Endothelial cell of hepatic sinusoid (primary cell): ENCODE results near the gene MBNL1.
"Not testable (repeated sequence)": the region's sequence is repeated elsewhere in the genome, so short reads cannot be mapped to it uniquely, and the experiment has no call there.

Experiments
- in situ Hi-C: cut with HindIII; loops from 2 replicates; pipeline ENCODE4 v1.10.0; 2017; ENCODE audit warnings: low sequenced_read_pairs

Gene MBNL1

DNA sequence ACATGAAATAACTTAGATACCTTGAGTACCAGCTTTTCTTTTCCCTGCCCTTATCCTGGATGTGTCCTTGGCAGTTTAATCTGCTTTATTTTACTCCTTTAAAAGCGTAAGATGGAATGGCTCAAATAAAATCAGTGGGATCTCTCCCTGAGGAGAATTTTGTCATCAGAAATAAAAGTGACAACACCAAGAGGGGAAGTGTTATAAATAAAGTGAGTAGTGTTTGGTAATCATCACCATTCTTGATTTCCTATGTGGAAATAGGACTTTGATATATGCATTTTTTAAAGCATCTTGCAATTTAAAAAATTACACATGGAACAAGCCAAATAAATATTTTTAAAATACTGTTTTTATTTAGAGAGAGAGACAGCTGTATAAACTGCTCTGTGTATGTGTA lies 76.5 kb downstream of the MBNL1 start:
- in situ Hi-C loops, result no loop called here

DNA sequence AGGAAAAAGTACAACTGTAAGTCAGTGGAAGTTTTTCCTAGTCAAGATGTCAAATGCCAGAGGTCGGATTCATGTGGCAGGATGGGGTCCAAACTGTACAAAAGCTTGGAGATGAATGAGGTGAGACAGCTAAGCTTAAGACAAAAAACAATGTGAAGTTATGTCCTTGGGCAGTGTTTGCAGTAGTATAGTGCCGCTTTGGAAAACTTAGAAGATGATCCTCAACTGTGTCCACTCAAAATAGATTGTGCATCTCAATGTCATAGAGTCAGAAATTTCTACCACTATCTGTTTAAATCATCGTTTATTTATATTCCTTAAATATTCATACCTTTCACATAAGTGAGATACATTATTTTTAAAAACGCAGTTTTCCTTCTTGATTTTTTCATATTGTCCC lies 77.3 kb downstream of the MBNL1 start:
- in situ Hi-C loops, result no loop called here

DNA sequence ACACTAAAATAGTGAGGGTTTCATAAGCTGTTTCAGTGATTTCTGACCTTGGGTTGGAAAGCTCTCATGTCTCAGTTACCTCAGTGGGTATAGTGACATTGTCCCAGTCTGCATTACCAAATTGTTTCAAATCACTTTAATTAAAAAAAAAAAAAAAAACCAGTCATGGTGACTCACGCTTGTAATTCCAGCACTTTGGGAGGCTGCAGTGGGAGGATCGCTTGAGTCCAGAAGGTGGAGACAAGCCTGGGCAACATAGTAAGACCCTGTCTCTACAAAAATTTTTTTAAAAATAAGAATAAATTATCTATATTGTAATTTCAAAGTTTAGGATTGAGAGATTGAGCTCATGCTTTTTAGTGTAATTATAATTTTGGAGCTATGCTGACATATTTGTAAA lies 78.0 kb downstream of the MBNL1 start:
- in situ Hi-C loops, result no loop called here

DNA sequence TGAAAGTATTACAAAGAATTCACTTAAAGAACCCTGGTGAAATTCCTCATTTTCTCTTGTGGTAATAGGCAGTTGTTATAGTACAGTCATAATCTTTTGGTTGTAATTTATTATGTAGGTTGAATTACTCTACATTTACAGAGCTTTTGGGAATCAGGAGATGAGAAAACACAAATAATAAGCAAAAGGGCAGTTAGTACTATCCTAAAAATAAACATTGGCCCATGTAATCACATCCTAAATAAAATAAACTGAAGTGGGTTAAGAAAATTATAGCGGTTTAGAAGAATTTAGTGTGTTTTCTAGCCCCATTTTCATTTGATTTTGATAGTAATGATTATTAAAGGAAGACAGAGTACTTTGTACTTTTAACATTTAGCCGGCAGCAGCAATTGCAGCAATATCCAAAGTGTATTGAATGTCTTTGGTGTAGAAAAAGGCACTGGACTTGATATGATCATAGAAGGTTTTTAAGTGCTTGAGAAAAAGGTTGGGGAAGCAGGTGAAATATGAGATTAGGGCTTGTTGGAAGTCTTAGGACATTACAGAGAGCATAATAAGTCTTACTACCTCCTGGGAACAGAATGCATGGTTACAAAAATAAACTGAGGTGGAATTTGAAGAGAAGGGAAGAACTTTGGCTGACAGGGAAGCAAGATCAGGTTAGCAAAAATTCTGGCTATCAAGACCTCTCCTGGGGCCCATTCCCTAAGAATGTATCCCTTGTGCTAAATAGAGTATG lies 79.9 kb downstream of the MBNL1 start:
- in situ Hi-C loops, result no loop called here

DNA sequence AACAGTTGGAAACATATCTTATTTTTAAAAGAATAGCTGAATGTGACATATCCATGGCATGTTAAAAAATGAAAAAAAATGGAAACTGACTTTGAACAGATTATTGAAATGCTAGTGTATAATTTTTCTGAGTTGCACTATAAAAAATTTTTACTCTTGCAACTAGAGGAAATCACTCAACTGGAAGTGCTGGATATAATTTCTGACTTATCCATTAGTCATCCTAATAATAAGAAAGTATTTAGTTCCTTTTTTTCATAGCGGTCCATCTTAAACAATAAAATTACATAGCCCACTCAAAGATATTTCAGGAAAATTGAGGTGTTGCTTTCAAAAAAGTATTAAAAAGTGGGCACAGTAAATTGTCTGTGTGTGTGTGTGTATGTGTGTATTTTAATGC lies 80.7 kb downstream of the MBNL1 start:
- in situ Hi-C loops, result no loop called here

DNA sequence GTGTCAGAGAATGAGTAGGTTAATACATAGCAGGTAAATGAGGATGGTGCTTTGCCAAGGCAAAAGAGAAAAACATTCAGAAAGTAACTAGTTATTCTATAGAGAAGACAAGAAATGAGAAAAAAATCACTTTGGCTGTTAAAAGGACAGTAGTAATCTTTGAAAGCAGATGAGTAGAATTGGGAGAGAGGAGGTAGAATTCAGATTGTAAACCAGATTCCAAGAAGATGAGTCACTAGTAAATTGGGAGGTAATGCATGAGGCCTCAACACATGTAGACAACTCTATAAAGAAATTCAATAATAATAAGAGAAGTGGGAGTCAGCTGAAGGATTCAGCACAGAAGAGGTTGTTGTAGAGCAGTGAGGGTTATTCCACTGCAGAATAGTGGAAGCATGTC lies 81.4 kb downstream of the MBNL1 start:
- in situ Hi-C loops, result no loop called here

DNA sequence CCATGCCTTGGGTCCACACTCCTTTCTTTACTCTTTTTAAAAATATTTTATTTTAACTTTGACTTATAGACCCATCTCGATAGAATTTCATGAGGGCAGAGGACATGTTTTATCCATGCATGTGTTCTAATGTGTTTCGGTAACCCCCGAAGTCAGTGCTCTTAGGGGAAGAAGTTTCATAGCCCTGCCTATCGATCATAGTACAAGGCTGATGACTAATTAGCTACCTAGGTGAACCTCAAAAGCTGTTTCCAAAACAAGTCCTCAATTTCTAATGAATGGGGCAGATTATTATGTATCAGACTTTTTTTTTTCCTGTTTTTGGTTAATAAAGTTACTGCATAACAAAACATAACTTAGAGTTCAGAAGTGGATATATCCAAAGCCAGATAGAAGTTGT lies 82.0 kb downstream of the MBNL1 start:
- in situ Hi-C loops, result no loop called here

DNA sequence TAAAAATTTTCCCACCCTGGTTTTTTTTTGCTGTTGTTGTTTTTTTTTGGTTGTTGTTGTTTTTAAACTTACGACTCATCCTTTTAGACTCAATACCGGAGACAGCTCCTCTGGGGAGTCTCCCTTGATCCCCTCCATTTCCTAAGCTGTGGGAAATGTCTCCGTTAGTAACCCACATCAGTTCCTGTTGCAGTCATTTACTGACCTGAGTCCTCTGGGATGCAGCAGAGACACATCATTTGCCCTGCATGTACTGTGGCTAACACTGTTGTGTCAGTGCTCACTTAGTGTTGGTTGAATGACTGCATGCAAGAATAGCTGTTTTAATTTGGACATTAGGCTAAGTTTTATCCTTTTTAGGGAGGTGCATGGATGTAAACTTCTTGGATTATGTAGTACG lies 83.8 kb downstream of the MBNL1 start:
- in situ Hi-C loops, result no loop called here

DNA sequence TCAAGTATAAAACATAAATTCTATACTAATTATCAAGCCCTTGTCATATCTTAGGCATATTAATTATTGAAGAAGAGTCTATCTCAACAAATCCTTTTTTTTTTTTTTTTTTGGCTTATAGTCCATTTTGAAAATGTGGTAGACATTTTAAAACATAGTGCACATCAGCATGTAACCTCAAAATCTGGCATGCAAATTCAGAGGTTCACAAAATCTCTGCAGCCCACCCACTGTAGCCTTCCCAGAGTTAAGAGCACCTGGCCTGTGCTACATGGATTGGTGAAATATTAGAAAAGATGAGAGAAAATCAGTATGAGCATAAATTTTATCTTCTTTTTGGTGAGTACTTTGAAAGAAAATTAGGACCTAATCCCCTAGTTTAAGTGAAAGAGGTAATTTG lies 84.8 kb downstream of the MBNL1 start:
- in situ Hi-C loops, result no loop called here

DNA sequence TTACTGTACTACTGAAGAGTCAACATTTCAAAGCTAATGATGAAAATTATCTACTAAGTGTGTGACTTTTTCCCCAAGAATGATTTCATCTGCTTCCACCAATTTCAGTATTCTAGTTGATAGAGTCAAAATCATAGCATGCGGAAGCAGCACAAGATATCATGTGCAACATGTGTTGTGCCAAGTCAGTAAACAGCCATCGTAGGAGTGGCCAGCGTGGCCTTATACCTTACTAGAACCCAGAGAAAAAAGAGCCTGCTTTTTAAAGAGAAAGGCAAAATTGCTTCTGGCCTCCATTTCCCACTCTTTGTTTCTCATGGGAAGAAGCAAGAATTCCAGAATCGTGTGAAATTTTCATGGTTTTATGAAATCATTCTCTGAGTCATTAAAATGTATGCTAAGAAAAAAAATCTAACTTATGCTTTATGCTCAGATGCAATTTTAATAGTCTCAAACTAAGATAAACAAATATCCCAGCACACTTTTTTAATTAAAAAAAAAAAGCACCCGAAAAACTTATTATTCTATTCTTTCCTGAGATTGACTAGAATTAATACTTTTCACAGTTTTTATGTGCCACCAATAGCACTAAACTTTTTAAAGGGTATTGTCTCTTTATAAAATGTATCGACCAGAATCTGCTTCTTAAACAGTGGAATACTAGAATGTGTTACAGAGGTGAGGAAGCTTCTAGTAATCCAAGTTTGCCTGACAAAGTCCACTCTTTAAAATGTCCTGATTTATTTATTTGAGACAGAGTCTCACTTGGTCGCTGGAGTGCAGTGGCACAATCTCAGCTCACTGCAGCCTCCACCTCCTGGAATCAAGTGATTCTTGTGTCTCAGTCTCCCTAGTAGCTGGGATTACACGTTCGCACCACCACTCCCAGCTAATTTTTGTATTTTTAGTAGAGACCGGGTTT lies 87.3 kb downstream of the MBNL1 start:
- in situ Hi-C loops, result no loop called here

DNA sequence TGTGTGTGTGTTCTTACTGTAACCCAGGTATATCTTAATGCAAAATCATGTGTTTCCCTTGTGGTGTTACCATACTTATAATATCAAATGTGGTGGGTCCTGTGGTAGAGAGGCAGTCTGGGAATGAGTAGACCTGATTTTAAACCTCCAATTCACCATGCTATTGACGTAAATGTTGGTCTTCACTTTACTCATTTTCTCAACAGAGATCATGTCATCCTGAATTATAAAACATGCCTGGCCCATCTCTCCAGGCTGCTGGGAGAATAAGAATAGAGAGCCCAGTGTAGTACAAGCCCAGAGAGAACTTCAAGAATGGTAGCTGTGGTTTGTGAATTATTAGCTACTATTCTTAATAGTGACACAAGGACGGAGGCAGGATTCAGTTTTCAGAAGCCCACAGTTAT lies 88.1 kb downstream of the MBNL1 start:
- in situ Hi-C loops, result no loop called here

DNA sequence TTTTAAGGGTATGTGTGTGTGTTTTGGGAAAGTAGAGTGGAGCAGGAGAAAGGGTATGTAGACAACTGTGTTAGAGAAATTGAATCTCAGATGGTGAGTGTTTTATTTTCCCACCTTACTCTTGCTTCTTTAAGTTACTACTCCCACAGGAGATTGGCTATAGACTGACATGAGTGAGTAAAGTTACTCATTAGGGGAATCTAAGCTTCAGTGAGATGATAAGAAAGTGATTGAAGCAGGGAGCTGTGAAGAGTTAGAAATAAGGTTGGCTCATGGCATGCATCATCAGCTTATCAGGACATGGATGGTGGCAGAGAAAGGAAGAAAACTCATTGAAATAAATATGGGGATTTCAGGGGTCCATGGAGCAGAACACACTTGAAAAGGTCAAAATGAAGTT lies 88.9 kb downstream of the MBNL1 start:
- in situ Hi-C loops, result no loop called here

DNA sequence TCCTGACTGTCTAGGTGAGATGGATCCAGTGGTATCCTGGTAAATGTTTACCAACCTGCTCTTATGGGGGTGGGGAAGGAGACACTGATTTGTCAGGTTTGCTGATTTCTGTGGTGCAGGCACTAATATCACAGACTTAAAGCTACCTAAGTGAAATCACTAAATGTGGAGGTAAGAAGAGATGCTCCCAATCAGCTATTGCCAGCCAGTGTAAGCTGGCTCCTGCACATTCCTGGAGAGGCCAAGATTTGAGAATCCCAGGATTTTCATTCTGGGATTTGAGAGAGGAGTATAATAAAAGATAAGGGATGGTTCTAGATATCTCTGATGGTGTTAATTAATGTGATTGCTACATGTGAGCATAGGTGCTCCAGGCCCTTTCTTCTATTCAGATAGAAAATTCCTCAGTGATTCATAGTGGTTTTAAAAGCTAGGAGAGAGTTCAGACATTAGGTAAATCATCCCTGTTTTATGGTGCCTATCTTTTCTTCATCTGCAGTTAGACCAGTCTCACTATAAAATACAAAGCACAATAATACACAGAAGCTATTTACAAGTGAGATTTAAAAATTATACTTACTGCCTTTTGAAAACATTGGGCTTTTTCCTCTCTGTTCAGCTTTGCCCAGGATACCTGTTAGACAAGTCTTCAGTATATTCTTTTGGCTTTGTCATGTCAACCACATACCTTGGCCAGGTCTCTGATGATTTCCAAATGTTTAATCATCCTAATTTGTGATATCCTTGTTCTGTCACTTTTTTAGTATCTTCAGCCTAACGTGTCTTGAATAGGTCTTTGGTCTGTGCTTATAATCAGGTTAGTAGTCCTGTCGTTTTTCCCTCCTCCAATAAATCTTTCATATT lies 90.9 kb downstream of the MBNL1 start:
- in situ Hi-C loops, result no loop called here

DNA sequence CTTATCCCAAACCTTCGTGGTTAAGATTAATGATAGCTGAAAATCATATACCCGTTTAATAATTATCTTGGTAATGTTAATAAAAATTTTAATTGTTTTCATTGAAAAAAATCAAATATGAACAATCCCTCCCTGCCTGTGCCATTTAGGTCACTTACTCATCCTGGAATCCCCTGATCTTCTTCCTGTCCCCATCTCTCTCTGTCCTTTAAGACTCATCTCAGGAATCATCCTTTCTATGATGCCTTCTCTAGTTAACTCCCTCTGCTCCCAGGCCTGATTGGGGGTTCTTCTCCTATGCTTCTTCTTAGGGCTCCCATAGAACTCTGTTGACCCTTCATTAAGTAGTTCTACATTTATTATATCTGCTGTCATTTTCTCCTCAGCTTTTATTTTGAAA lies 91.6 kb downstream of the MBNL1 start:
- in situ Hi-C loops, result no loop called here

DNA sequence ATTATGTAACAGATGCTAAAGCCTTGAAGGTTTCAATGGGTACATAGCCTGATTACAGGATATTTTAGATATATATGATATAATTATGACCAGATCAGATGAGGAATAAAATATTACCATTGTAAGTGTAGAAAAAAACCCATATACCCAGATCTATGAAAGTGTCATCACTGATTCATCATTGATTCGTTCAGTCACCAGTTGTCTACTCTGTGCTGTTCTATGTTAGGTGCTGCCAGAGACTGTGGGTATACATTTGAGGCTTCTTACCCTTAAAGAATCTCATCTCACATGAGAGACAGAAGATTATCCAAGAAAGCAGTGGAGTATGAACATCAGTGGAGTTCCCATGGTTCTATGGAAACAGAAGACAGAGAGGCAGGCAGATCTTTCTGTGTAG lies 92.2 kb downstream of the MBNL1 start:
- in situ Hi-C loops, result no loop called here

DNA sequence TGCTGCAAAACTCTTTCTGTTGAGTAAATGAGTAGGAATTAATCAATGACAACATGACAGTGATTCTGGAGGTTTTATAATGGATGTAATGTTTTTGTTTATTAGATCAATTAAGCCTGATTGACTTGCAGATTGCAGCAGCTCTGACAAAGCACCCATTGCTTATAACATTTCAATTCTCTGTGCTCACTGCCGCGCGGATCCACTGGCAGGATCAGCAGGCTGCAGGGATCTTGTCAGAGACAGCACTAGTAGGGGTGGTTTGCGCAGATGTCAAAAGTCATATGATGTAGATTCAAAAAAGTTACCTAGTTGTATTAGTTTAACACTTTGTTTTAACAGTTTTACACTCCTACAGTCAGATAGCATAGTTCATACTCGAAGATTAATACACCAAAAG lies 93.4 kb downstream of the MBNL1 start:
- in situ Hi-C loops, result no loop called here

DNA sequence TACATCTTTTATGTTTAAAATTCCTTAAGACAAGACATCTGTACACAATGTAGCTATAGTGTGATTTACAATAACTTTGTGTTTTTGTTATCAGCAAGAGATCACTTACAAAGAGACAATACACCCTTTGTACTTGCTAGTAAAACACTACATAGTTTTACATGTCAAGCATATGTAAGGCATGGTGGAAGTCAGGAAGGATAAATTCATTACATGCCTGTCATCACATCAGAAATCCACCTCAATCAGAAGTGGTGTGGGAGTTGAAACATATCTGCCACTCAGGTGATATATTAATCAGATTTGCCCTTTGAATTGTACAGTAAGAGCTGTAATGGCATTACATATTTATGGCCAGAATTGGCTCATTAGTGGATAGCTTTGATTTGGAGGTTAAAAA lies 95.5 kb downstream of the MBNL1 start:
- in situ Hi-C loops, result no loop called here

DNA sequence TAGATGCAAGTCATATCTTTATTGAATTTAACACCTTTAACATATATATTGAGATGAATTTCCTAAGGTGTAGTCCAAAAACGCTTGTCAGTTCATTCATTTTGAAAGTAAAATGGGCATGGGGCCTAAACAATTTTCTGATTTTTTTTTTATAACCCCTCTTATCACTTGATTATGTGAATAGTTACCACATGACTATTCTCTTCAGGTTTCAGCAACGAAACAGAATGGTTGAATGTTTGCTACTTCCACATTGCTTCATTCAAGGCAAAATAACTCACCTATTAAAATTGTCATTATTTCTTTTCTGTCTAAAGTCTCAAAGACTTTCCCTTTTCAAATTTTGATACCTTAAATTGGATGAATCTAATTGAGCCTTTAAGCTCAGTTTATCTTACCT lies 96.4 kb downstream of the MBNL1 start:
- in situ Hi-C loops, result no loop called here

DNA sequence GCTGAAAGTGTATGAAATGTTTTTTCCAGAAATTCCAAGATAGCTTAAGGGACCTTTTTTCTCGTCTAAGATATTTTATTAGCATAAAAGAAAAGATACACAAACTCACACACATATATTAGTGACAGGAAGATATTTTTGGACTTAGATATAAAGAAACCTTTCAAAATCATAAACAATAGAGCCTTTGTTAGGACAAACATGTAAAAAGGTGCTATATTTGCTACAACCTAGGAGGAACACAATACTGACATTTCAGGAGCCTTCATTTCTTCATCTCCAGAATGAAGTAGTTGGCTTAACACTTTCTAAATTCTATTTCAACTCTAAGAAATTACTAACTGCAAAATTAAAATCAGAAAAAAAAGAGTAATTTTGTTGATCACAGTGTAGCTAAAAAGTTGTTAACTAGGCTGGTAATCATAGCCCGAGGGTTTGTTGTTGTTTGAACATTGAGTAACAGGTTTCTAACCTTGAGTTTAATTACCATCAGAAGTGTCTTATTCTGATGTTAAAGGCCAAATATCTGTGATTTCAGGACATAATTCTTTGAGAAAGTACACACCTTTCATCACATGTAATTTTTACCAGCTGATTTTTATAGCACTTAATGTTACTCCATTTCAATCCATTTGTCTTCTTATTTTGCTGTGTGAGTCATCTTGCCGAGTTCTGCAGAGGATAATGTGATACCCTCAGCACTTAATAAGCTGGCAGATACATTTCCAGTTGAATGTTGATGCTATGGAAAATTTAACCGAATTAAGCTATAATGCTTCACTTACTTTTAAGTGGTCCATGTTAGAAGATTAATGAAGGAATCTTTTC lies 97.3 kb downstream of the MBNL1 start:
- in situ Hi-C loops, result no loop called here

DNA sequence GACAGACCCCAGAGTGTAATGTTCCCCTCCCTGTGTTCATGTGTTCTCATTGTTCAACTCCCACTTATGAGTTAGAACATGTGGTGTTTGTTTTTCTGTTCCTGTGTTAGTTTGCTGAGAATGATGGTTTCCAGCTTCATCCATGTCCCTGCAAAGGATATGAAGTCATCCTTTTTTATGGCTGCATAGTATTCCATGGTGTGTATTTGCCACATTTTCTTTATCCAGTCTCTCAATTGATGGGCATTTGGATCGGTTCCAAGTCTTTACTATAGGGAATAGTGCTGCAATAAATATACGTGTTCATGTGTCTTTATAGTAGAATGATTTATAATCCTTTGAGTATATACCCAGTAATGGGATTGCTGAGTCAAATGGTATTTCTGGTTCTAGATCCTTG lies 98.5 kb downstream of the MBNL1 start:
- in situ Hi-C loops, result not testable (repeated sequence)

DNA sequence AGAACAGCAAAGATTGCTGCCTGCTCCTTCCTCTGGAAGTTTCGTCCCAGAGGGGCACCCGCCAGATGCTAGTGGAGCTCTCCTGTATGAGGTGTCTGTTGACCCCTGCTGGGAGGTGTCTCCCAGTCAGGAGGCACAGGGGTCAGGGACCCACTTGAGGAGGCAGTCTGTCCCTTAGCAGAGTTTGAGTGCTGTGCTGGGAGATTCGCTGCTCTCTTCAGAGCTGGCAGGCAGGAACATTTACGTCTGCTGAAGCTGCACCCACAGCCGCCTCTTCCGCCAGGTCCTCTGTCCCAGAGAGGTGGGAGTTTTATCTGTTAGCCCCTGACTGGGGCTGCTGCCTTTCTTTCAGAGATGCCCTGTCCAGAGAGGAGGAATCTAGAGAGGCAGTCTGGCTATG lies 103.9 kb downstream of the MBNL1 start:
- in situ Hi-C loops, result not testable (repeated sequence)
